Endothelial cell of umbilical vein (primary cell): ENCODE measurements around the gene RHCG.

Experiments
- CTCF ChIP-seq, 2 donors: IDR thresholded peaks; 1 replicate in 1 of 2; 2 replicates in 1 of 2; pipeline ENCODE4 v1.5.1; 2011; ENCODE audit warnings: low read length in 2 of 2, mild to moderate bottlenecking in 2 of 2, moderate library complexity in 2 of 2, control low read depth in 1 of 2, inconsistent platforms in 1 of 2, low read depth in 1 of 2; ENCODE audit not compliant: insufficient read depth in 1 of 2; ENCODE audit errors: extremely low read depth in 1 of 2
- EZH2 ChIP-seq: IDR thresholded peaks from 2 replicates; pipeline ENCODE4 v1.6.1; 2012; ENCODE audit warnings: borderline replicate concordance, low read depth, mild to moderate bottlenecking, moderate library complexity, low read length, inconsistent platforms; ENCODE audit not compliant: severe bottlenecking
- FOS ChIP-seq: IDR thresholded peaks from 2 replicates; pipeline ENCODE4 v1.6.1; 2011; ENCODE audit warnings: mild to moderate bottlenecking, low read length, moderate library complexity, borderline replicate concordance; ENCODE audit not compliant: insufficient read depth
- JUN ChIP-seq: IDR thresholded peaks from 2 replicates; pipeline ENCODE4 v1.6.1; 2011; ENCODE audit warnings: borderline replicate concordance, low read depth; ENCODE audit not compliant: insufficient read length, insufficient read depth
- MAX ChIP-seq: IDR thresholded peaks from 2 replicates; pipeline ENCODE4 v1.6.1; 2011; ENCODE audit not compliant: insufficient read depth, insufficient read length
- MYC ChIP-seq: IDR thresholded peaks from one replicate; pipeline ENCODE4 v1.6.1; 2011; ENCODE audit warnings: mild to moderate bottlenecking, low read depth, low read length
- POLR2A ChIP-seq: IDR thresholded peaks from 2 replicates; pipeline ENCODE4 v1.6.1; 2012; ENCODE audit warnings: low read depth, mild to moderate bottlenecking, control low read depth, low read length
- POLR2AphosphoS5 ChIP-seq: IDR thresholded peaks from 2 replicates; pipeline ENCODE4 v1.6.1; 2012; ENCODE audit warnings: low read depth, mild to moderate bottlenecking, control low read depth, low read length, moderate library complexity; ENCODE audit not compliant: insufficient read depth

- TF ChIP-seq CTCF (IDR thresholded peaks at IDR 0.05; ENCODE audit: extremely low read depth in 1 of 2, insufficient read depth in 1 of 2, low read depth in 1 of 2, low read length in 2 of 2): no peak
- no peak for TF ChIP-seq POLR2AphosphoS5
- no peak for TF ChIP-seq POLR2A
- no peak for TF ChIP-seq JUN
- no peak for TF ChIP-seq MAX
- no peak for TF ChIP-seq EZH2
- TF ChIP-seq MYC: no peak
- no peak for TF ChIP-seq FOS
Measured at GRCh38 chr15:89433686-89434085, 62.7 kb downstream of the RHCG start.
